GM18867 (cell line): ENCODE data around the gene COL4A6.

Source experiments
- ATAC-seq: cut with Tn5 transposase; IDR thresholded peaks from one replicate; pipeline ENCODE4 v1.9.1; 2021; ENCODE audit warnings: mild to moderate bottlenecking, moderate library complexity; ENCODE audit not compliant: unreplicated experiment

The COL4A6 gene

GRCh38 chrX:108163333-108164082, 274.7 kb downstream of the COL4A6 start:
- no peak for ATAC-seq

- ATAC-seq: no peak
Measured at GRCh38 chrX:108162265-108162664, 276.0 kb downstream of the COL4A6 start.

GRCh38 chrX:108160309-108160708, 277.9 kb downstream of the COL4A6 start:
- ATAC-seq: no peak

GRCh38 chrX:108159028-108159670, 279.1 kb downstream of the COL4A6 start:
- no peak for ATAC-seq

- no peak for ATAC-seq
Measured at GRCh38 chrX:108157628-108158027, 280.6 kb downstream of the COL4A6 start.

- no peak for ATAC-seq
Measured at GRCh38 chrX:108156934-108157466, 281.2 kb downstream of the COL4A6 start.

- ATAC-seq: no peak
Measured at GRCh38 chrX:108156082-108156481, 282.1 kb downstream of the COL4A6 start.

GRCh38 chrX:108148524-108148923, 289.7 kb downstream of the COL4A6 start:
- peak; percentile 78 for ATAC-seq

GRCh38 chrX:108138814-108139702, 299.2 kb downstream of the COL4A6 start:
- ATAC-seq: no peak

GRCh38 chrX:108134724-108135123, 303.5 kb downstream of the COL4A6 start:
- ATAC-seq: no peak

GRCh38 chrX:108132876-108133275, 305.3 kb downstream of the COL4A6 start:
- ATAC-seq: no peak

GRCh38 chrX:108132034-108132433, 306.2 kb downstream of the COL4A6 start:
- no peak for ATAC-seq

- no peak for ATAC-seq
Measured at GRCh38 chrX:108131471-108131870, 306.8 kb downstream of the COL4A6 start.

- ATAC-seq: no peak
Measured at GRCh38 chrX:108130889-108131288, 307.3 kb downstream of the COL4A6 start.

GRCh38 chrX:108127152-108127551, 311.1 kb downstream of the COL4A6 start:
- ATAC-seq: no peak

GRCh38 chrX:108126661-108127060, 311.6 kb downstream of the COL4A6 start:
- no peak for ATAC-seq

GRCh38 chrX:108123591-108124366, 314.4 kb downstream of the COL4A6 start:
- no peak for ATAC-seq

GRCh38 chrX:108122748-108123147, 315.5 kb downstream of the COL4A6 start:
- ATAC-seq: no peak

- ATAC-seq: no peak
Measured at GRCh38 chrX:108121291-108121690, 316.9 kb downstream of the COL4A6 start.

GRCh38 chrX:108117988-108118387, 320.2 kb downstream of the COL4A6 start:
- ATAC-seq: no peak
